Caco-2 (cell line): ENCODE measurements around the gene OR4D11. TPM values are rescaled to one million over a fixed set of nuclear protein-coding genes. Genes with fewer than 3 reads are reported as not detected.

Source experiments
- BruUV-seq: library from RNA; stranded (reverse); fragments of 400-500 nt; replicated peaks from 2 replicates; lab custom pipeline; 2021; lab: Mats Ljungman, UMichigan
- CTCF ChIA-PET: fragments of 300-600 bp; sonication (Branson Sonifier 250); formaldehyde crosslinking; loops from one replicate; lab custom pipeline; 2022; ENCODE audit warnings: antibody characterized with exemption; lab: Charles Lee
- POLR2A ChIA-PET: fragments of 300-600 bp; sonication (Branson Sonifier 250); formaldehyde crosslinking; loops from one replicate; lab custom pipeline; 2022; ENCODE audit warnings: antibody characterized with exemption; lab: Charles Lee
- DNase-seq, 2 experiments: peaks; one replicate each; pipeline versions ENCODE4 v3.0.0 to v3.0.0-alpha.2; 2020 to 2022
- H3K27me3 ChIP-seq: replicated peaks from 2 replicates; pipeline ENCODE4 v1.6.0; 2011; ENCODE audit warnings: low read length; ENCODE audit not compliant: control insufficient read depth, insufficient read depth
- H3K36me3 ChIP-seq: 2 replicates; pipeline ENCODE4 v1.5.1; 2011; ENCODE audit warnings: low read length; ENCODE audit not compliant: control insufficient read depth, insufficient read depth
- H3K4me1 ChIP-seq: fragments of 250-450 bp; sonication (Bioruptor Pico); 2 replicates; pipeline ENCODE4 v1.5.1; 2020; ENCODE audit warnings: mild to moderate bottlenecking
- H3K4me3 ChIP-seq: 2 replicates; pipeline ENCODE4 v1.5.1; 2011; ENCODE audit warnings: low read depth, mild to moderate bottlenecking, control low read depth, low read length
- H3K9me3 ChIP-seq: fragments of 250-450 bp; sonication (Bioruptor Pico); 2 replicates; pipeline ENCODE4 v1.5.1; 2020; ENCODE audit warnings: mild to moderate bottlenecking, moderate library complexity
- H3K27ac Mint-ChIP-seq: one replicate; pipeline ENCODE4 v1.8.0; 2022; ENCODE audit warnings: mixed read lengths; ENCODE audit not compliant: unreplicated experiment
- H3K27me3 Mint-ChIP-seq: one replicate; pipeline ENCODE4 v1.8.0; 2022; ENCODE audit warnings: mixed read lengths; ENCODE audit not compliant: insufficient read depth, unreplicated experiment
- H3K36me3 Mint-ChIP-seq: one replicate; pipeline ENCODE4 v1.8.0; 2022; ENCODE audit warnings: mild to moderate bottlenecking, mixed read lengths; ENCODE audit not compliant: insufficient read depth, unreplicated experiment
- H3K4me1 Mint-ChIP-seq: one replicate; pipeline ENCODE4 v1.8.0; 2022; ENCODE audit warnings: low read depth, mixed read lengths; ENCODE audit not compliant: unreplicated experiment
- H3K4me3 Mint-ChIP-seq: one replicate; pipeline ENCODE4 v1.8.0; 2022; ENCODE audit warnings: mild to moderate bottlenecking, moderate library complexity, mixed read lengths; ENCODE audit not compliant: unreplicated experiment
- H3K9me3 Mint-ChIP-seq: one replicate; pipeline ENCODE4 v1.8.0; 2022; ENCODE audit warnings: mixed read lengths; ENCODE audit not compliant: unreplicated experiment
- intact Hi-C: fragments of 100-400 bp; cut with micrococcal nuclease; formaldehyde crosslinking; loops from one replicate; pipeline ENCODE4 v1.10.0; 2022; ENCODE audit not compliant: unreplicated experiment
- total RNA-seq: library from RNA; stranded (reverse); gene quantifications from 2 replicates; pipeline ENCODE4 v1.2.3, GENCODE V29; 2022
- TF ChIP-seq, protein P1 (sequence below), 2 experiments: fragments of 200-600 bp in 1 of 2; IDR thresholded peaks; 1 replicate in 1 of 2; 2 replicates in 1 of 2; pipeline versions ENCODE4 v1.5.1 to v1.8.0; 2011 to 2022; ENCODE audit warnings: antibody characterized with exemption in 1 of 2, control low read depth in 1 of 2, inconsistent platforms in 1 of 2, low read depth in 1 of 2, low read length in 1 of 2, mild to moderate bottlenecking in 1 of 2, moderate library complexity in 1 of 2; ENCODE audit not compliant: insufficient read depth in 1 of 2, severe bottlenecking in 1 of 2, unreplicated experiment in 1 of 2

OR4D11 gene
- total RNA-seq, 1 experiment from 2014 or later, result not detected

DNA sequence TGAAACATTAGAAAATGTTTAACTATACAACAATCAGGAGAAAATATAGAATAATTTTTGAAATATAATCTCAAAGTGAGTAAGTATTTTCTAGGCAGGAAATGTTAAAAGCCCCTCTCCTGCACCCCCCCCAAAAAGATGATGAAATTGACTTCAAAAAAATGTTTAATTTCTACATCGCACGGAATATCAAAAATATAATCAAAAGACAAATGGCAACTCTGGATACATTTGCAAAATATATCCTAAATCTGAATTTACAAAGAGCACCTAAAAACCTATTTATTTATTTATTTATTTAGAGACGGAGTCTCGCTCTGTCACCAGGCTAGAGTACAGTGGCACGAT, 44.9 kb downstream of the OR4D11 start:
- Histone ChIP-seq H3K36me3 (no peaks in the 10 kb centered on the region), H3K27me3 (no peaks in the 10 kb centered on the region), H3K9me3 (no peaks in the 10 kb centered on the region), H3K4me3 (no peak overlapping the region), H3K4me1 (peaks cover 27% of the 10 kb centered on the region)
- no TSS peak for BruUV-seq
- peak overlapping the region; percentile 100 for H3K27ac Mint-ChIP-seq
- intact Hi-C loops, result loop anchor here (1.0 kb wide), 1 partner anchor 9 kb away; no protein-coding TSS in a partner anchor
- peaks cover 21% of the 10 kb centered on the region for H3K36me3 Mint-ChIP-seq
- H3K27me3 Mint-ChIP-seq, result peaks cover 7% of the 10 kb centered on the region
- no peaks in the 10 kb centered on the region for H3K9me3 Mint-ChIP-seq
- CTCF ChIA-PET, result interaction anchor here (2.4 kb wide), 1 partner anchor 11 kb away, joined by 11 read pairs; no protein-coding TSS in a partner anchor
- TF ChIP-seq, protein P1, sequence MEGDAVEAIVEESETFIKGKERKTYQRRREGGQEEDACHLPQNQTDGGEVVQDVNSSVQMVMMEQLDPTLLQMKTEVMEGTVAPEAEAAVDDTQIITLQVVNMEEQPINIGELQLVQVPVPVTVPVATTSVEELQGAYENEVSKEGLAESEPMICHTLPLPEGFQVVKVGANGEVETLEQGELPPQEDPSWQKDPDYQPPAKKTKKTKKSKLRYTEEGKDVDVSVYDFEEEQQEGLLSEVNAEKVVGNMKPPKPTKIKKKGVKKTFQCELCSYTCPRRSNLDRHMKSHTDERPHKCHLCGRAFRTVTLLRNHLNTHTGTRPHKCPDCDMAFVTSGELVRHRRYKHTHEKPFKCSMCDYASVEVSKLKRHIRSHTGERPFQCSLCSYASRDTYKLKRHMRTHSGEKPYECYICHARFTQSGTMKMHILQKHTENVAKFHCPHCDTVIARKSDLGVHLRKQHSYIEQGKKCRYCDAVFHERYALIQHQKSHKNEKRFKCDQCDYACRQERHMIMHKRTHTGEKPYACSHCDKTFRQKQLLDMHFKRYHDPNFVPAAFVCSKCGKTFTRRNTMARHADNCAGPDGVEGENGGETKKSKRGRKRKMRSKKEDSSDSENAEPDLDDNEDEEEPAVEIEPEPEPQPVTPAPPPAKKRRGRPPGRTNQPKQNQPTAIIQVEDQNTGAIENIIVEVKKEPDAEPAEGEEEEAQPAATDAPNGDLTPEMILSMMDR (IDR thresholded peaks at IDR 0.05; ENCODE audit: insufficient read depth in 1 of 2, low read depth in 1 of 2, low read length in 1 of 2, severe bottlenecking in 1 of 2, unreplicated experiment in 1 of 2), result no peak
- DNase-seq, result no peak
- H3K4me3 Mint-ChIP-seq, result peak overlapping the region; percentile 80
- POLR2A ChIA-PET, result no interaction called here
- peaks cover 32% of the 10 kb centered on the region for H3K4me1 Mint-ChIP-seq

- CTCF ChIA-PET, result interaction anchor here (0.6 to 2.4 kb wide), 4 partner anchors 13 to 1070 kb away, joined by 3 to 11 read pairs (median 6); no protein-coding TSS in a partner anchor
- intact Hi-C loops, result loop anchor here (1.0 to 10.0 kb wide), 8 partner anchors 11 to 376 kb away; partner anchors contain the start of genes DTX4, MRPL16 and PATL1
- TF ChIP-seq, protein P1 (IDR thresholded peaks at IDR 0.05; ENCODE audit: insufficient read depth in 1 of 2, low read depth in 1 of 2, low read length in 1 of 2, severe bottlenecking in 1 of 2, unreplicated experiment in 1 of 2), result peak; percentile 28 to 63
- no peaks in the 10 kb centered on the region for H3K27me3 ChIP-seq
- DNase-seq, result peak; percentile 96 to 97
- BruUV-seq, result TSS peak; percentile 99
- Mint-ChIP-seq H3K9me3 (no peaks in the 10 kb centered on the region), H3K27me3 (peaks cover 7% of the 10 kb centered on the region), H3K36me3 (peaks cover 21% of the 10 kb centered on the region), H3K4me3 (peak overlapping the region; percentile 80), H3K4me1 (peaks cover 32% of the 10 kb centered on the region), H3K27ac (peak overlapping the region; percentile 100)
- H3K9me3 ChIP-seq, result no peaks in the 10 kb centered on the region
- peaks cover 28% of the 10 kb centered on the region for H3K4me1 ChIP-seq
- peak overlapping the region; percentile 58 for H3K4me3 ChIP-seq
- POLR2A ChIA-PET, result interaction anchor here (0.7 to 1.0 kb wide), 3 partner anchors 13 to 267 kb away, joined by 8 to 9 read pairs (median 9); partner anchors contain the start of gene PATL1
- H3K36me3 ChIP-seq, result no peaks in the 10 kb centered on the region
Measured at GRCh38 chr11:59550368-59550841, 47.0 kb downstream of the OR4D11 start.

DNA sequence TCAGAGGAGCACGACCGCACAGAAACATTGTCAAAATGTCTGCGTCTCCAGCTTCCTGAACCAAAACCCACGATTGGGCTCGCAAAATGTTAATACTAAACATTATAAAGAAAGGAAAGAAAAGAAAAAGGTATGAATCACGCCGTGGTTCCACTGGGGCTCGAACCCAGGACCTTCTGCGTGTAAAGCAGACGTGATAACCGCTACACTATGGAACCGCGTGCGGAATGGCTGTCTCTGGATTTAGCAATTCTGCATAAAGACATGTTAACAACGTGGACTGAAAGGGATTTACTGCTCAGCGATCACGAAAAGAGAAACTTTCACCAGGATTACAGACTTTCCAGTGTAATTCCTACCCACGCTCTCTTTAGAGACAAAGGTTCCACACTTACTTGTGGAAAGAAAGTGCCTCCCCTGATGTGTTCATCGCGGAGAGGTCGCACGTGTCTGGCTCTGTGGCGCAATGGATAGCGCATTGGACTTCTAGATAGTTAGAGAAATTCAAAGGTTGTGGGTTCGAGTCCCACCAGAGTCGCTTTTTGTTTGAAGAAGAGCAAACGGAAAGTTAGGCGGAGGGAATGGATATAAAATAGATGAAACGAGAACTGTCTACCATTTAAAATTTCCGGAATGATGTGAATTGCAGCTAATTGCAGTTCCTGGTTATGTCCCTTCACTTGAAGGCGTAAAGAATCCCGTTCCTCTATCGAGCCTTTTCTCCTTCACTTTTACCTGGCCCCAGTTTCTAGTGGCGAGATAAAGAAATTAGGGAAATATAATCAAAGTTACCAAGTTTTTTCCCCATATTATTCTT, 47.7 kb downstream of the OR4D11 start:
- CTCF ChIA-PET, result interaction anchor here (1.0 to 1.9 kb wide), 2 partner anchors 9 to 205 kb away, joined by 4 to 7 read pairs; no protein-coding TSS in a partner anchor

More for the DNA sequence above, 47.7 kb downstream of the OR4D11 start:
- DNase-seq, result peak; percentile 85 to 88
- intact Hi-C loops, result loop anchor here (1.0 to 10.0 kb wide), 9 partner anchors 10 to 376 kb away; partner anchors contain the start of genes DTX4, MRPL16, OSBP and PATL1
- H3K4me3 ChIP-seq, result peak overlapping the region; percentile 58
- peak overlapping the region; percentile 100 for H3K27ac Mint-ChIP-seq
- H3K4me3 Mint-ChIP-seq, result peak overlapping the region; percentile 80
- H3K27me3 Mint-ChIP-seq, result peaks cover 7% of the 10 kb centered on the region
- TF ChIP-seq, protein P1 (IDR thresholded peaks at IDR 0.05; ENCODE audit: insufficient read depth in 1 of 2, low read depth in 1 of 2, low read length in 1 of 2, severe bottlenecking in 1 of 2, unreplicated experiment in 1 of 2), result no peak
- no peaks in the 10 kb centered on the region for H3K9me3 ChIP-seq
- no peaks in the 10 kb centered on the region for H3K9me3 Mint-ChIP-seq
- peaks cover 27% of the 10 kb centered on the region for H3K36me3 Mint-ChIP-seq
- H3K27me3 ChIP-seq, result no peaks in the 10 kb centered on the region
- H3K36me3 ChIP-seq, result no peaks in the 10 kb centered on the region
- BruUV-seq, result no TSS peak
- peaks cover 31% of the 10 kb centered on the region for H3K4me1 ChIP-seq
- peaks cover 36% of the 10 kb centered on the region for H3K4me1 Mint-ChIP-seq
- POLR2A ChIA-PET, result interaction anchor here (0.8 to 1.0 kb wide), 2 partner anchors 10 to 118 kb away, joined by 4 to 9 read pairs; partner anchors contain the start of gene PATL1
